Chondrocyte (in vitro differentiated cells): ENCODE data around the gene BTG4. TPM values are rescaled to one million over a fixed set of nuclear protein-coding genes. Genes with fewer than 3 reads are reported as not detected.

ENCODE experiments used
- DNase-seq: peaks from one replicate; pipeline ENCODE4 v3.0.0; 2021; ENCODE audit warnings: mixed read lengths, low spot score
- H3K27ac Mint-ChIP-seq: one replicate; pipeline ENCODE4 v1.8.0; 2021; ENCODE audit warnings: mild to moderate bottlenecking, moderate library complexity, mixed read lengths; ENCODE audit not compliant: unreplicated experiment
- H3K27me3 Mint-ChIP-seq: 2 replicates; pipeline ENCODE4 v1.8.0; 2021; ENCODE audit warnings: low read depth, mixed read lengths
- H3K36me3 Mint-ChIP-seq: 2 replicates; pipeline ENCODE4 v1.8.0; 2021; ENCODE audit warnings: low read depth, mixed read lengths
- H3K4me1 Mint-ChIP-seq: 2 replicates; pipeline ENCODE4 v1.8.0; 2021; ENCODE audit warnings: low read depth, mild to moderate bottlenecking, mixed read lengths
- H3K4me3 Mint-ChIP-seq: one replicate; pipeline ENCODE4 v1.8.0; 2021; ENCODE audit warnings: mild to moderate bottlenecking, moderate library complexity, mixed read lengths; ENCODE audit not compliant: unreplicated experiment
- H3K9me3 Mint-ChIP-seq: 2 replicates; pipeline ENCODE4 v1.8.0; 2021; ENCODE audit warnings: low read depth, mixed read lengths
- microRNA-seq: library from miRNA; unstranded; fragments of <30 nt; microRNA quantifications from one replicate; pipeline ENCODE4 v1.2.0, GENCODE V29; 2020; ENCODE audit warnings: borderline number of aligned reads
- total RNA-seq: library from RNA; stranded (reverse); gene quantifications from 3 replicates; pipeline ENCODE4 v1.2.1, GENCODE V29; 2021
- TF ChIP-seq, protein P1 (sequence below): fragments of 200-600 bp; sonication (generic); IDR thresholded peaks from 2 replicates; pipeline ENCODE4 v1.5.0; 2021; ENCODE audit warnings: antibody characterized with exemption, mild to moderate bottlenecking, moderate library complexity

Gene BTG4
- total RNA-seq, 1 donor from 2014 or later = not detected

GRCh38 chr11:111446404-111447111 lies 65.6 kb downstream of the BTG4 start:
- no peaks in the 10 kb centered on the region for H3K36me3 Mint-ChIP-seq

GRCh38 chr11:111445586-111445985 lies 66.6 kb downstream of the BTG4 start:
- Mint-ChIP-seq H3K27me3 (peaks cover 19% of the 10 kb centered on the region), H3K4me3 (no peak overlapping the region), H3K27ac (no peak overlapping the region), H3K36me3 (no peaks in the 10 kb centered on the region), H3K9me3 (no peaks in the 10 kb centered on the region), H3K4me1 (peaks cover 7% of the 10 kb centered on the region)
- TF ChIP-seq, protein P1, sequence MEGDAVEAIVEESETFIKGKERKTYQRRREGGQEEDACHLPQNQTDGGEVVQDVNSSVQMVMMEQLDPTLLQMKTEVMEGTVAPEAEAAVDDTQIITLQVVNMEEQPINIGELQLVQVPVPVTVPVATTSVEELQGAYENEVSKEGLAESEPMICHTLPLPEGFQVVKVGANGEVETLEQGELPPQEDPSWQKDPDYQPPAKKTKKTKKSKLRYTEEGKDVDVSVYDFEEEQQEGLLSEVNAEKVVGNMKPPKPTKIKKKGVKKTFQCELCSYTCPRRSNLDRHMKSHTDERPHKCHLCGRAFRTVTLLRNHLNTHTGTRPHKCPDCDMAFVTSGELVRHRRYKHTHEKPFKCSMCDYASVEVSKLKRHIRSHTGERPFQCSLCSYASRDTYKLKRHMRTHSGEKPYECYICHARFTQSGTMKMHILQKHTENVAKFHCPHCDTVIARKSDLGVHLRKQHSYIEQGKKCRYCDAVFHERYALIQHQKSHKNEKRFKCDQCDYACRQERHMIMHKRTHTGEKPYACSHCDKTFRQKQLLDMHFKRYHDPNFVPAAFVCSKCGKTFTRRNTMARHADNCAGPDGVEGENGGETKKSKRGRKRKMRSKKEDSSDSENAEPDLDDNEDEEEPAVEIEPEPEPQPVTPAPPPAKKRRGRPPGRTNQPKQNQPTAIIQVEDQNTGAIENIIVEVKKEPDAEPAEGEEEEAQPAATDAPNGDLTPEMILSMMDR = no peak
- DNase-seq = no peak

More at GRCh38 chr11:111446404-111447111, 65.6 kb downstream of the BTG4 start:
- Mint-ChIP-seq H3K27ac (no peak overlapping the region), H3K27me3 (peaks cover 25% of the 10 kb centered on the region), H3K9me3 (no peaks in the 10 kb centered on the region), H3K4me1 (peaks cover 7% of the 10 kb centered on the region), H3K4me3 (no peak overlapping the region)
- peak; percentile 66 for DNase-seq
- TF ChIP-seq, protein P1 = peak; percentile 88

Small RNA genes lying within 50 kb of the gene (microRNA-seq; reads per million reads assigned to microRNA genes)
- gene MIR34B (3.9 reads per million), gene MIR34C (27.1 reads per million, percentile 41 among the genes with 10 or more reads in this experiment)

Other genes with a start within 250 kb of the BTG4 start
- not detected in 3 replicates for gene POU2AF3, start 213.8 kb downstream of the BTG4 start, total RNA-seq
- not detected in 3 replicates for gene POU2AF1, start 133.1 kb downstream of the BTG4 start, total RNA-seq
- gene HOATZ, start 2.4 kb upstream of the BTG4 start, total RNA-seq = not detected in 3 replicates
- gene LAYN, start 28.3 kb upstream of the BTG4 start, total RNA-seq = 10.6 to 12.9 TPM (median 11.5 TPM) in 3 replicates
- gene SIK2, start 90.1 kb upstream of the BTG4 start, total RNA-seq = 12.9 to 16.2 TPM (median 14.4 TPM) in 3 replicates